Measurements from ENCODE around the gene ATP6AP1.

- TF ChIP-seq EZH2phosphoT487 (IDR thresholded peaks at IDR 0.05; ENCODE audit: borderline replicate concordance) (no peak), CTCF (conservative IDR thresholded peaks at IDR 0.05; ENCODE audit: low read length) (no peak)
These were observed 18.0 kb downstream of the ATP6AP1 start for GRCh38 chrX:154446430-154446829.

Data from Loucy (cell line).